SHP77 treated with DMSO at 0.1 percent for 48 hours (cell line): Measurements from ENCODE around the gene CACNA1C.

Experiments
- DNase-seq: peaks from one replicate; lab custom pipeline; 2025; lab: John Stamatoyannopoulos, UW

Gene CACNA1C

DNA sequence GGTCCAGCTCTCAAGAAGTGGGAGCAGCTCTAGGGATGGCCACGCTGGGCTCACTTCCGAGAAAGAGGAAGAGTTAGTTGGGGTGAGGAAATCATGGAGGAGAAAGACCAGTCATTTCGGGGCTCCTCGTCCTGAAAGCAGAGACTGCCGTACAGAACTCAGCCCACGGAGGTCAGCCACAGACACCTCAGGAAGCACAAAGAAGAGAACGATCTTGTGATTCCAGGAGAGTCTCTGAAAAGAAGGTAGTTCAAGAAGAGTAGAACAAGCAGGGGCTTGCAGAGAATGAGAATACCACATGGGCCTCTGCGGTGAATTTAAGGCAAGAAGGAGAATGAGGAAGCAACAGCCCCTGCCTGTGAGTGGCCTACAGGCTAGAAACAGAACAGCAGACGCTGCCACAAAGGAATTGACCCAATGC, 311.9 kb downstream of the CACNA1C start:
- no peak for DNase-seq

DNA sequence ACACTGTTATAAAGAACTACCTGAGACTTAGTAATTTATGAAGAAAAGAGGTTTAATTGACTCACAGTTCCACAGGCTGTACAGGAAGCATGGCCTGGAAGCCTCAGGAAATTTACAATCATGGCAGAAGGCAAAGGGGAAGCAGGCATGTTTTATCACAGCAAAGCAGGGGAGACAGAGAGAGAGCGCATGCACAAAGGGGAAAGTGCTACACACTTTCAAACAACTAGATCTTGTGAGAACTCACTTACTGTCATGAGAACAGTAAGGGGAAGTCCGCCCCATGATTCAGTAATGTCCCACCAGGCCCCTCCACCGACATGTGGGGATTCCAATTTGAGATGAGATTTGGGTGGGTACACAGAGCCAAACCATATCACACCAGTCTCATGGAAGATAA, 313.9 kb downstream of the CACNA1C start:
- no peak for DNase-seq

- no peak for DNase-seq
Measured at GRCh38 chr12:2372178-2372577, 319.4 kb downstream of the CACNA1C start.

- no peak for DNase-seq
Measured at GRCh38 chr12:2372735-2373134, 319.9 kb downstream of the CACNA1C start.

- DNase-seq = no peak
Measured at GRCh38 chr12:2373307-2373706, 320.5 kb downstream of the CACNA1C start.

GRCh38 chr12:2374092-2374906, 321.5 kb downstream of the CACNA1C start:
- no peak for DNase-seq

DNA sequence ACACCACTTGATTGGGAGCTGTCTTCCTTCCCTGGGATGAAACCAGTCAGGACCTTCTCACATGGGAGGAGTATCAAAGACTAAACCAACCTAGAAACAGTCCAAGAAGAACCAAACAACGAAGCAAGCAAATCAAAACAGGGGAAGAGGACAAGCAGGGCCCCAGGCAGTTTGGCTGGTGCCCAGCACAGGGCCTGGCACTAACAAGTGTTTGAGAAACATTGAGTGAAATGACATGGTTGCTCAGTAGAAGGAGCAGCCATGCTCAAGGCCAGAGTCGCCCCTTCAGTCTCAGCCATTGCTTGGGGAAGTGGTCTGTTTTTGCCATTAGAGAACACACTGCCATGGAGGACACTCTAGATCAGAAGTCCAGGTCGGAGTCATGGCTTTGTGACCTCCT, 323.1 kb downstream of the CACNA1C start:
- no peak for DNase-seq

GRCh38 chr12:2376908-2377657, 324.3 kb downstream of the CACNA1C start:
- peak; percentile 18 for DNase-seq

DNA sequence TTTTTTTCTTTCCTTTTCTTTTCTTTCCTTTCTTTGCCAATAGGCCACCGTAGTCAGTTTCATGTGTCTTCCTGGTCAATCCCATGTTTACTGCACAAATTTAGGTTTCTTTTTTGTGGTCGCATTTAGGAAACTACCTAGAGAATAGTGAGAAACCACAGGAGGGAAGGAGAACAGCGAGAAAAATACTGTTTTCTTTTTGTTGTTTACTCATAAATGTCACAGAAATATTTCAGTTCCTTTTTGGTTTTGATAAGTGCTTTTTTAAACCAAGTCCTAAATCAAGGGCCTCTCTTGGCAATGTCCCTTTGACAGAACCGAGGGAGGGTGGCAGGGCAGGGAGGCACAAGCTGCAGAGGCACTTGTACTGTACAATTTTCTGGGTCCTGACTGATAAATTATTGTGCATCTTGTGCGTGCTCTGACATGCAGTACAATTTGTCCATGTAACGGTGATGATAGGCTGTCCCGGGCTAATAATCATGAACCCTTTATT, 326.1 kb downstream of the CACNA1C start:
- DNase-seq = no peak

DNA sequence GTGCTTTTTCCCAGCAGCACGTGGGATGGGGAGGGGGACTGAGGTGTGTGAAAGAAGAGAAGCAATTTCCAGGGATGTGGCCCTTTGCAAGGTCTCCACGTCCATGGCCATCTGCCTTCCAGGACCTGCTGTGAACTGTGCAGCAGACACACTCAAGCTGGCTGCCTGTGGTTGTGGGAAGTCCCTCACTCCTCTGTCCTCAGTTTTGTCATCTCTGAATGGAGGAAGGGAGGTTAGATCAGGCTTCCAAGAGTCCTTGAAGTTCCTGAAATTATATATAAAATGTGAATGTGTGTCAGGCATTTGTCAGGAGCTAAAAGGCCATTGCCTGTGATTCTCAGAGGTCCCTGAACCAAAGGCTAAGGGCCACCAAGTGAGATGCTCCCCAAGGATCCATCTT, 328.2 kb downstream of the CACNA1C start:
- DNase-seq = no peak

- DNase-seq = no peak
Measured at GRCh38 chr12:2382370-2383155, 329.8 kb downstream of the CACNA1C start.

GRCh38 chr12:2383325-2384028, 330.7 kb downstream of the CACNA1C start:
- no peak for DNase-seq

DNA sequence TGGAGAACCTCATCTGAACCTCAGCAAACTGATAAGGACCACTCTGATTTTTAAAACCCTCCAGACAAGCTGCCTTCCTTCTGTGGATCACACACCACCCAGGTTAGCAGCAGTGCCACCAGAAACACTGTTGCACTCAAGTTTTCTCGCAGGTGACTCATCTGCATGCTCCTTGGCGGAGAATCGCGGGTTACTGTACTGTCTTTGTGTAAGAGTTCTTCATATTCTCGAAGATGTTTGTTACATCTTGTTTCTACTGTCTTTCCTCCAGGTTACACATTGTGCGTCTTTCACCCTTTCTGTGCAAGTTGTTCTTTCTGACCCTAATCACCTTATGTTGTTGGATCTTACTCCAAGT, 331.2 kb downstream of the CACNA1C start:
- DNase-seq = no peak

DNA sequence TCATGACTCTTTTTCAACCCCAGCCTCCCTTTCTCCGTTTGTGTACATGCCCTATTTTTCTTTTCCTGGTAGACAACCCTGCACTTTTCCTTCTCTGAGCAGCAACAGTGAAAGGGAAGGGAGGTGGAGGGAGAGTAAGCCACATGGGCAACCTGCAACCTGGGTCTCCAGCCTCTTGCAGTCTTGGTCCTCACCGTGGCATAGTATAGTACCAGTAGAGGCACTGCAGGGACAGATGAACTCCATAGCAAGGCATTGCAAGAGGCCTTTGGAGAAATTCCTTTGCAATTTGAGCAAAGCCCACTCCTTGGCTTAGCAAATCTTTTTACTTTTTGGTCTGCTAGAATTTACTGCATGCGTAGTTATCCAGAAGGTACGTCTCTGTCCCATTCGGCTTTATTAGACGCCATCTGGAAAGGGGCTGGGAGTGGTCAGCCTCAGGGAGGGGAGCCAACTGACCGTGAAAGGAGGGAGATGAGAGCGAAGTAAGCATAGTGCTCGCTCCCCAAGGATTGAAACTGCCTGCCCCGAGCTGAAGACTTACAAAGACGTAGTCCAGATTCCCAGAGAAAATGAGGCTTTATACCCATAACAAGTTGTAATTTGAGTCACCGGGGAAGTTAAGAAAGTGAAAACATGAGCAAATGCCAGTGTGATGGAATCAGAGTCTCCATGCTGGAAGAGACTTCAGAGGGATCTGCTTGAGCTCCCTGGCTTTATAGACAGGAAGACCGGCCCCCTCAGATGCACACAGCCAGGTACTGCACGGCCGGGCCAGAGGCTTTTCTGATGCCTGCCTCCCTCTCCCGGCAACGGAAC, 332.0 kb downstream of the CACNA1C start:
- DNase-seq = no peak

DNA sequence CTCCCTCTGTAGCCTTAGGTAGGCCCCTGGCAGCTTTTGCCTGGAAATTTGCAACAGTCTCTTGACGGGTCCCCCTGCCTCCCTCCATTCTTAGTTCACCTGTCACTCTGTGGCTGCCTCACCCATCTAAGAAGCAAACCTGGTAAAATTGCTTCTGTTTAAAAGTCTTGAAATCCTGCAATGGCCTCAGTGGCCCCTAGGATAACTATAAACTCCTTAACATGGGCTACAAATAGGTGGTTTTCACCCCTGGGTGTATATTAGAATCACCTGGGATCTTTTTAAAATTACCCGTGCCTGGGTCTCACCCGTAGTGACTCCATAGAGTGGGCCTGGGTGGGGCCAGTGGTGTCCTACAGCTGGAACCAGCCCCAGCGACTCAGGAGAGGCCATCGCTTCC, 332.7 kb downstream of the CACNA1C start:
- DNase-seq = no peak

GRCh38 chr12:2386566-2386965, 333.8 kb downstream of the CACNA1C start:
- DNase-seq = no peak

- no peak for DNase-seq
Measured at GRCh38 chr12:2387103-2387834, 334.5 kb downstream of the CACNA1C start.

- DNase-seq = no peak
Measured at GRCh38 chr12:2389079-2389790, 336.4 kb downstream of the CACNA1C start.

DNA sequence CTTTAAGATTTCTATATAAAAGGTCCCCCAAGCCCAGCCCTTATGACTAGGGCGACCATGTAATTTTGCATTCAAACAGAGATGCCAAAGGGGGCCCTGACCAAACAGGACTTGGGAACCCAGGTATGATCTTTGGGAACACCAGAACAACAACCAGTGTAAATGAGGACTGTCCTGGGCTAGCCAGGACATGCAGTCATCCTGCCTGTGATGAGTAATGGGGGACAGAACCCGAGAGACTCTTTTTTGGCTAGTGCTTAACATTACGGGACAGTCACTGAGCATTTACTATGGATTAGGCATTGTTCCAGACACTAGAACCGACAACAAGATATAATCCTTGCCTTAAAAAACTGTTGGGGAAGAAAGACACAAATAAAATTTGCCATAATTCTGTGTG, 337.3 kb downstream of the CACNA1C start:
- no peak for DNase-seq
